Activated CD8-positive, alpha-beta memory T cell treated with anti-CD3 and anti-CD28 coated beads, Interleukin-2, amount 10 ng/mL, durations not matched to agents 7 days and 5 days (primary cell): ENCODE data around the gene CDC7. TPM values are rescaled to one million over a fixed set of nuclear protein-coding genes. Genes with fewer than 3 reads are reported as not detected.
"Not testable (repeated sequence)": the region's sequence is repeated elsewhere in the genome, so short reads cannot be mapped to it uniquely, and the experiment has no call there.

Experiments
- ATAC-seq: fragments of 150-1000 bp; cut with Tn5 transposase; one replicate; pipeline ENCODE4 v1.10.0; 2021; ENCODE audit warnings: moderate library complexity
- CTCF ChIA-PET: fragments of 350-600 bp; sonication (Branson Sonifier 250); formaldehyde crosslinking; loops from one replicate; lab custom pipeline; 2021; ENCODE audit warnings: antibody characterized with exemption; lab: Charles Lee
- DNase-seq: peaks from one replicate; pipeline ENCODE4 v3.0.0-alpha.2; 2020
- H3K27ac Mint-ChIP-seq: one replicate; pipeline ENCODE4 v1.8.0; 2021; ENCODE audit warnings: mild to moderate bottlenecking, mixed read lengths
- H3K27me3 Mint-ChIP-seq: one replicate; pipeline ENCODE4 v1.8.0; 2021; ENCODE audit warnings: mixed read lengths
- H3K36me3 Mint-ChIP-seq: one replicate; pipeline ENCODE4 v1.8.0; 2021; ENCODE audit warnings: mild to moderate bottlenecking, mixed read lengths
- H3K4me1 Mint-ChIP-seq: one replicate; pipeline ENCODE4 v1.8.0; 2021; ENCODE audit warnings: mixed read lengths
- H3K4me3 Mint-ChIP-seq: one replicate; pipeline ENCODE4 v1.8.0; 2021; ENCODE audit warnings: mild to moderate bottlenecking, moderate library complexity, mixed read lengths
- H3K9me3 Mint-ChIP-seq: one replicate; pipeline ENCODE4 v1.8.0; 2022; ENCODE audit warnings: low read depth, mixed read lengths
- total RNA-seq, 2 experiments: library from RNA; stranded (reverse); gene quantifications; one replicate each; pipeline ENCODE4 v1.2.3, GENCODE V29; 2021

The CDC7 gene
- 10 to 100 TPM; 39.5 to 39.7 TPM for total RNA-seq

GRCh38 chr1:91500756-91501522 is at the start of gene CDC7:
Gene CDC7 (plus strand): TSS chr1:91500851. CDS start chr1:91501717, 866 bp downstream.
- Mint-ChIP-seq H3K27me3 (no peaks in the 10 kb centered on the region), H3K4me3 (no peak within 1 kb of the TSS), H3K27ac (no peak within 1 kb of the TSS), H3K4me1 (peaks cover 26% of the 10 kb centered on the region), H3K36me3 (peaks cover 19% of the 10 kb centered on the region), H3K9me3 (no peaks in the 10 kb centered on the region)
- ATAC-seq (peak; percentile 92), DNase-seq (peak; percentile 93)
- CTCF ChIA-PET: interaction anchor here (1.0 to 3.1 kb wide), 10 partner anchors 11 to 440 kb away, joined by 3 to 14 read pairs (median 4); no protein-coding TSS in a partner anchor

GRCh38 chr1:91454136-91454535 is 46.5 kb upstream of the CDC7 start:
- Mint-ChIP-seq H3K4me1 (no peaks in the 10 kb centered on the region), H3K27ac (no peak overlapping the region), H3K27me3 (peaks cover 3% of the 10 kb centered on the region), H3K9me3 (no peaks in the 10 kb centered on the region), H3K36me3 (no peaks in the 10 kb centered on the region), H3K4me3 (no peak overlapping the region)
- no peak for DNase-seq
- ATAC-seq: no peak
- CTCF ChIA-PET: no interaction called here

- CTCF ChIA-PET: no interaction called here
- H3K27me3 Mint-ChIP-seq: peaks cover 3% of the 10 kb centered on the region
These were observed 45.3 kb upstream of the CDC7 start for GRCh38 chr1:91455334-91455733.

GRCh38 chr1:91455896-91456295 is 44.8 kb upstream of the CDC7 start:
- H3K9me3 Mint-ChIP-seq: no peaks in the 10 kb centered on the region
- DNase-seq (no peak), ATAC-seq (no peak)
- no peaks in the 10 kb centered on the region for H3K36me3 Mint-ChIP-seq
- no peak overlapping the region for H3K4me3 Mint-ChIP-seq
- no peaks in the 10 kb centered on the region for H3K4me1 Mint-ChIP-seq
- H3K27me3 Mint-ChIP-seq: peaks cover 3% of the 10 kb centered on the region
- no peak overlapping the region for H3K27ac Mint-ChIP-seq
- CTCF ChIA-PET: no interaction called here

More at GRCh38 chr1:91455334-91455733, 45.3 kb upstream of the CDC7 start:
- Mint-ChIP-seq H3K4me1 (no peaks in the 10 kb centered on the region), H3K9me3 (no peaks in the 10 kb centered on the region), H3K27ac (no peak overlapping the region), H3K4me3 (no peak overlapping the region), H3K36me3 (no peaks in the 10 kb centered on the region)
- ATAC-seq (no peak), DNase-seq (no peak)

GRCh38 chr1:91465350-91465749 is 35.3 kb upstream of the CDC7 start:
- H3K27ac Mint-ChIP-seq, CTCF ChIA-PET, DNase-seq, ATAC-seq, H3K4me1 Mint-ChIP-seq, H3K4me3 Mint-ChIP-seq, H3K36me3 Mint-ChIP-seq, H3K27me3 Mint-ChIP-seq: not testable (repeated sequence)
- peaks cover 12% of the 10 kb centered on the region for H3K9me3 Mint-ChIP-seq

GRCh38 chr1:91476533-91477217 is 24.0 kb upstream of the CDC7 start:
- no peaks in the 10 kb centered on the region for H3K4me1 Mint-ChIP-seq
- no peak overlapping the region for H3K27ac Mint-ChIP-seq
- no peak overlapping the region for H3K4me3 Mint-ChIP-seq
- no peak for ATAC-seq
- CTCF ChIA-PET: no interaction called here
- DNase-seq: no peak
- no peaks in the 10 kb centered on the region for H3K9me3 Mint-ChIP-seq
- H3K27me3 Mint-ChIP-seq: peaks cover 3% of the 10 kb centered on the region
- no peaks in the 10 kb centered on the region for H3K36me3 Mint-ChIP-seq

- CTCF ChIA-PET: interaction anchor here (2.3 kb wide), 1 partner anchor 13 kb away, joined by 5 read pairs; the partner anchor contains the start of gene CDC7
- H3K4me1 Mint-ChIP-seq: peaks cover 5% of the 10 kb centered on the region
These were observed 13.2 kb upstream of the CDC7 start for GRCh38 chr1:91487469-91487868.

GRCh38 chr1:91490501-91490900 is 10.2 kb upstream of the CDC7 start:
- CTCF ChIA-PET: no interaction called here
- no peak for DNase-seq
- Mint-ChIP-seq H3K9me3 (no peaks in the 10 kb centered on the region), H3K4me1 (peaks cover 5% of the 10 kb centered on the region), H3K27ac (no peak overlapping the region), H3K4me3 (no peak overlapping the region), H3K27me3 (peaks cover 11% of the 10 kb centered on the region), H3K36me3 (no peaks in the 10 kb centered on the region)
- no peak for ATAC-seq

More at GRCh38 chr1:91487469-91487868, 13.2 kb upstream of the CDC7 start:
- peaks cover 14% of the 10 kb centered on the region for H3K27me3 Mint-ChIP-seq
- DNase-seq (no peak), ATAC-seq (no peak)
- H3K27ac Mint-ChIP-seq: no peak overlapping the region
- no peaks in the 10 kb centered on the region for H3K9me3 Mint-ChIP-seq
- H3K4me3 Mint-ChIP-seq: no peak overlapping the region
- no peaks in the 10 kb centered on the region for H3K36me3 Mint-ChIP-seq

- CTCF ChIA-PET: interaction anchor here (0.6 kb wide), 1 partner anchor 403 kb away, joined by 3 read pairs; no protein-coding TSS in a partner anchor
- H3K27ac Mint-ChIP-seq: no peak overlapping the region
- DNase-seq (no peak), ATAC-seq (no peak)
- H3K4me3 Mint-ChIP-seq: no peak overlapping the region
- peaks cover 10% of the 10 kb centered on the region for H3K4me1 Mint-ChIP-seq
- peaks cover 5% of the 10 kb centered on the region for H3K36me3 Mint-ChIP-seq
- H3K9me3 Mint-ChIP-seq: no peaks in the 10 kb centered on the region
- no peaks in the 10 kb centered on the region for H3K27me3 Mint-ChIP-seq
These were observed 2.6 kb upstream of the CDC7 start for GRCh38 chr1:91498035-91498434.

- no peaks in the 10 kb centered on the region for H3K27me3 Mint-ChIP-seq
- H3K9me3 Mint-ChIP-seq: no peaks in the 10 kb centered on the region
- DNase-seq (no peak), ATAC-seq (no peak)
- peaks cover 5% of the 10 kb centered on the region for H3K36me3 Mint-ChIP-seq
- no peak overlapping the region for H3K27ac Mint-ChIP-seq
- CTCF ChIA-PET: interaction anchor here (1.0 to 3.1 kb wide), 2 partner anchors 9 to 14 kb away, joined by 4 to 14 read pairs; no protein-coding TSS in a partner anchor
- H3K4me3 Mint-ChIP-seq: no peak overlapping the region
- peaks cover 10% of the 10 kb centered on the region for H3K4me1 Mint-ChIP-seq
These were observed 2.0 kb upstream of the CDC7 start for GRCh38 chr1:91498498-91499245.

- Mint-ChIP-seq H3K4me3 (no peak overlapping the region), H3K27ac (no peak overlapping the region), H3K27me3 (no peaks in the 10 kb centered on the region), H3K4me1 (peaks cover 12% of the 10 kb centered on the region), H3K9me3 (no peaks in the 10 kb centered on the region), H3K36me3 (peaks cover 7% of the 10 kb centered on the region)
- DNase-seq (no peak), ATAC-seq (no peak)
- CTCF ChIA-PET: interaction anchor here (1.0 to 3.1 kb wide), 3 partner anchors 10 to 13 kb away, joined by 4 to 14 read pairs (median 5); no protein-coding TSS in a partner anchor
These were observed 1.3 kb upstream of the CDC7 start for GRCh38 chr1:91499346-91499745.

GRCh38 chr1:91499904-91500755 is 521 bp upstream of the CDC7 start:
- H3K27me3 Mint-ChIP-seq: no peaks in the 10 kb centered on the region
- H3K4me3 Mint-ChIP-seq: no peak overlapping the region
- DNase-seq (no peak), ATAC-seq (peak; percentile 2)
- H3K9me3 Mint-ChIP-seq: no peaks in the 10 kb centered on the region
- H3K4me1 Mint-ChIP-seq: peaks cover 20% of the 10 kb centered on the region
- H3K36me3 Mint-ChIP-seq: peaks cover 14% of the 10 kb centered on the region
- H3K27ac Mint-ChIP-seq: no peak overlapping the region
- CTCF ChIA-PET: interaction anchor here (1.3 to 3.1 kb wide), 5 partner anchors 11 to 387 kb away, joined by 3 to 14 read pairs (median 4); no protein-coding TSS in a partner anchor
